HepG2 (cell line): ENCODE data around the gene APRT. TPM values are rescaled to one million over a fixed set of nuclear protein-coding genes. Genes with fewer than 3 reads are reported as not detected.

Source experiments
- ATAC-seq: fragments of 200-7000 bp; cut with Tn5 transposase; 3 replicates; pipeline ENCODE4 v1.9.1; 2020; ENCODE audit warnings: mild to moderate bottlenecking, moderate library complexity
- BruUV-seq: library from RNA; stranded (reverse); fragments of 400-500 nt; replicated peaks from 2 replicates; lab custom pipeline; 2021; lab: Mats Ljungman, UMichigan
- CTCF ChIA-PET: fragments of 300-600 bp; formaldehyde crosslinking; extraction: SDS; loops from one replicate; lab custom pipeline; 2021; ENCODE audit warnings: low total read pairs, inconsistent platforms, low intra/inter-chr PET ratio; lab: Yijun Ruan, JAX
- POLR2A ChIA-PET: fragments of 350-600 bp; sonication (Branson Sonifier 250); formaldehyde crosslinking; loops from one replicate; lab custom pipeline; 2020; ENCODE audit warnings: antibody characterized with exemption, inconsistent platforms; lab: Yijun Ruan, JAX
- DNase-seq: peaks from one replicate; pipeline ENCODE4 v3.0.0-alpha.2; 2015; ENCODE audit warnings: low spot score
- FAIRE-seq: peaks from 3 replicates; lab custom pipeline; 2011; peaks lifted over from hg19 to GRCh38; lab: Jason Lieb, UNC
- H2AFZ ChIP-seq: one replicate; pipeline ENCODE4 v1.6.1; 2011; ENCODE audit warnings: low read length, inconsistent platforms
- H3K27ac ChIP-seq: fragments of 300-600 bp; 3 replicates; pipeline ENCODE4 v1.8.0; 2011; ENCODE audit warnings: mixed run types, mild to moderate bottlenecking, mixed read lengths, low read length, inconsistent platforms; ENCODE audit not compliant: insufficient read depth; ENCODE audit errors: extremely low read length
- H3K27me3 ChIP-seq, 2 experiments: fragments of 200-600 bp in 1 of 2; 2 replicates in 1 of 2; 3 replicates in 1 of 2; pipeline versions ENCODE4 v1.6.0 to v1.8.0; 2011; ENCODE audit warnings: low read length in 2 of 2, mild to moderate bottlenecking in 2 of 2, moderate library complexity in 2 of 2, inconsistent platforms in 1 of 2; ENCODE audit not compliant: insufficient read depth in 2 of 2, control insufficient read depth in 1 of 2
- H3K36me3 ChIP-seq, 2 experiments: fragments of 200-600 bp in 1 of 2; replicated peaks in 1 of 2; 2 replicates in 1 of 2; 3 replicates in 1 of 2; pipeline versions ENCODE4 v1.5.1 to v1.8.0; 2011; ENCODE audit warnings: low read length in 2 of 2, inconsistent platforms in 1 of 2; ENCODE audit not compliant: insufficient read depth in 2 of 2, control insufficient read depth in 1 of 2
- H3K4me1 ChIP-seq: 2 replicates; pipeline ENCODE4 v1.5.1; 2012; ENCODE audit warnings: low read length, inconsistent platforms; ENCODE audit not compliant: insufficient read depth
- H3K4me2 ChIP-seq: 2 replicates; pipeline ENCODE4 v1.6.0; 2011; ENCODE audit warnings: low read depth, low read length, inconsistent platforms
- H3K4me3 ChIP-seq, 3 experiments: fragments of 200-600 bp in 1 of 3; sonication (generic), shearing (Covaris generic) in 1 of 3; replicated peaks in 1 of 3; 2 replicates each; pipeline ENCODE4 v1.5.1; 2011 to 2016; ENCODE audit warnings: low read length in 3 of 3, inconsistent platforms in 2 of 3, low read depth in 2 of 3, mild to moderate bottlenecking in 2 of 3, control low read depth in 1 of 3, mixed read lengths in 1 of 3; ENCODE audit not compliant: insufficient read depth in 1 of 3
- H3K79me2 ChIP-seq: one replicate; pipeline ENCODE4 v1.6.1; 2011; ENCODE audit warnings: low read length, inconsistent platforms; ENCODE audit not compliant: insufficient read depth
- H3K9ac ChIP-seq: 2 replicates; pipeline ENCODE4 v1.6.0; 2011; ENCODE audit warnings: mild to moderate bottlenecking, low read depth, low read length, inconsistent platforms; ENCODE audit not compliant: insufficient read depth
- H3K9me3 ChIP-seq: 2 replicates; pipeline ENCODE4 v1.5.1; 2012; ENCODE audit warnings: mild to moderate bottlenecking, low read length
- H4K20me1 ChIP-seq: 2 replicates; pipeline ENCODE4 v1.6.0; 2011; ENCODE audit warnings: inconsistent platforms, mild to moderate bottlenecking, low read length, moderate library complexity; ENCODE audit not compliant: insufficient read depth
- CEBPG ChIP-seq: IDR thresholded peaks from 2 replicates; pipeline ENCODE4 v1.6.1; 2016
- CTCF ChIP-seq: sonication (generic); formaldehyde crosslinking; IDR thresholded peaks from 2 replicates; pipeline ENCODE4 v1.5.0; 2020; ENCODE audit warnings: mild to moderate bottlenecking, missing genetic modification reagents, moderate library complexity
- ETS1 ChIP-seq: sonication (generic); formaldehyde crosslinking; IDR thresholded peaks from 2 replicates; pipeline ENCODE4 v1.4.0; 2020; ENCODE audit warnings: missing genetic modification reagents
- MZF1 ChIP-seq: sonication (generic); formaldehyde crosslinking; IDR thresholded peaks from 2 replicates; pipeline ENCODE4 v1.8.1; 2023; ENCODE audit warnings: mild to moderate bottlenecking, missing genetic modification reagents, borderline replicate concordance
- ZNF263 ChIP-seq: sonication (generic); formaldehyde crosslinking; IDR thresholded peaks from 2 replicates; pipeline ENCODE4 v1.4.0; 2020; ENCODE audit warnings: missing genetic modification reagents
- WGBS: methylation state at CpG from one replicate; pipeline ENCODE4 v1.1.6; 2017; ENCODE audit warnings: low lambda C conversion rate; 5-methylcytosine and 5-hydroxymethylcytosine counted together
- in situ Hi-C: cut with HindIII; loops from 2 replicates; pipeline ENCODE4 v1.10.0; 2017; ENCODE audit warnings: low pct_unique_long_range_greater_than_20kb; ENCODE audit not compliant: extremely low pct_ligation_motif_present
- intact Hi-C: fragments of 100-400 bp; cut with micrococcal nuclease; formaldehyde crosslinking; loops from one replicate; pipeline ENCODE4 v1.10.0; 2022; ENCODE audit not compliant: unreplicated experiment
- polyA plus RNA-seq, 8 experiments: library from polyadenylated mRNA; depleted of rRNA in 3 of 8; stranded (reverse) in 7 of 8; unstranded in 1 of 8; fragments of >200 nt; fragmentation: Illumina TruSeq in 4 of 8; extraction: Trizol in 4 of 8; gene quantifications; 2 replicates each; pipeline versions ENCODE4 v1.2.1 to v1.2.3, GENCODE V29; 2011 to 2016; ENCODE audit warnings: low read depth in 4 of 8, missing spikeins in 1 of 8, mixed read lengths in 1 of 8; ENCODE audit not compliant: insufficient read depth in 1 of 8
- total RNA-seq, 5 experiments: library from RNA; depleted of rRNA; stranded (reverse); fragments of >200 nt; fragmentation: Illumina TruSeq; extraction: Trizol; gene quantifications; 2 replicates each; pipeline ENCODE4 v1.2.3, GENCODE V29; 2016; ENCODE audit warnings: low read depth in 1 of 5

Gene APRT
- total and polyA plus RNA-seq, 2 of the 13 experiments (the other 11 are each of a cell fraction or from before 2014, with no cell fraction given) = 155 to 242 TPM

GRCh38 chr16:88824256-88825077 lies 12.7 kb upstream of the APRT start:
- no peak overlapping the region for H3K27ac ChIP-seq
- intact Hi-C loops = no loop called here
- no peaks in the 10 kb centered on the region for H3K36me3 ChIP-seq
- no peak for ATAC-seq
- FAIRE-seq = no peak
- no peak overlapping the region for H3K4me3 ChIP-seq
- POLR2A ChIA-PET = no interaction called here
- H3K27me3 ChIP-seq = no peaks in the 10 kb centered on the region
- no peaks in the 10 kb centered on the region for H3K9me3 ChIP-seq
- WGBS = 90% methylated on average over 32 of the region's 33 CpGs
- no peak overlapping the region for H2AFZ ChIP-seq
- TF ChIP-seq CEBPG (CRISPR knock-in tag) (no peak), MZF1 (CRISPR knock-in tag) (no peak), ZNF263 (CRISPR knock-in tag) (0 out of 2 replicates have a peak, but pooled peaks have one; percentile 24), CTCF (peak; percentile 16; the same call in 1 of the 2 replicates), ETS1 (CRISPR knock-in tag) (no peak)
- no peak overlapping the region for H3K9ac ChIP-seq
- no peaks in the 10 kb centered on the region for H4K20me1 ChIP-seq
- BruUV-seq = no TSS peak
- H3K4me1 ChIP-seq = peaks cover 7% of the 10 kb centered on the region; the same call in 1 of the 2 replicates
- CTCF ChIA-PET = no interaction called here
- no peaks in the 10 kb centered on the region for H3K79me2 ChIP-seq
- H3K4me2 ChIP-seq = no peak overlapping the region
- DNase-seq = no peak
- in situ Hi-C loops = no loop called here
